Thyroid gland (tissue), 4 donors: ENCODE measurements around the gene RASAL3.

Source experiments
- POLR2A ChIP-seq, 2 donors: fragments of 450-650 bp; IDR thresholded peaks; one replicate each; pipeline ENCODE4 v1.6.1; 2017; ENCODE audit warnings: antibody characterized with exemption in 2 of 2, mild to moderate bottlenecking in 2 of 2, moderate library complexity in 1 of 2
- TF ChIP-seq, protein P1 (sequence below), 6 experiments: fragments of 200-600 bp in 3 of 6; fragments of 450-650 bp in 3 of 6; sonication (generic) in 3 of 6; IDR thresholded peaks; one replicate each; pipeline ENCODE4 v1.5.1; 2016 to 2019; ENCODE audit warnings: antibody characterized with exemption in 6 of 6, mild to moderate bottlenecking in 2 of 6, inconsistent platforms in 1 of 6, moderate library complexity in 1 of 6

DNA sequence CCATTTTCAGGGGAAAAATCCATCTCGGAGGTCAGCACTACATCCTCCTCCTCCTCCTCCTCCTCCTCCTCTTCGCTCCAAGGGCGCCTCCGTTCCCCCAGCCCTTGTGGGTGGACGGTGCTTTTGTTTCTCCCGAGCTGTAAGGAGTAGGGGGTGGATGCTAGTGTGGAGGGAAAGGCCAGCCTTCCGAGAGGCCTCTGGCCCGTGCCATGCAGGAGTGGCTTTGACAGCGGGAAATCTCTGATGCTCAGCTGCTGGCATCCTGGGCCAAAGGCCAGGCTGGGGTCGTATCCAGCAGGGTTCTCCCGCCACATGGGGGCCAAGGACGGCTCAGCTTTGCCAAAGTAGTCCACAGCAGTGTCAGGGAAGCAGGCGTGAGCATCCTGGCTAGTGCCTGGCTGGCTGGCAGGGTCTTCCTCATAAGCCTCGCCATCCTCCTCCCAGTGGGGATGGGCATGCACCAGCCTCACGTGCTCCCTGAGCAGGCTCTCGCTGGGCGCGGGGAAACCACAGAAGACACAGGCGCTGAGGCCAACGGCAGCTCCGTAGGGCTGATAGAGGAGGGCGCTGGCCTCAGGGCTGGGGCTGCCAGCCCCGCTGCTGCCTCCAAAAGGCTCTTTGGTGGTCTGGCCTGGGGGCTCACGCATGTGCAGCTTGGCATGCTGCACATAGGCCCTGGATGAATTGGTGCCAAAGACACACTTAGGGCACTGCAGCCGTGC, 25.1 kb downstream of the RASAL3 start:
- no peak for TF ChIP-seq POLR2A (IDR thresholded peaks at IDR 0.05)
- TF ChIP-seq, protein P1, sequence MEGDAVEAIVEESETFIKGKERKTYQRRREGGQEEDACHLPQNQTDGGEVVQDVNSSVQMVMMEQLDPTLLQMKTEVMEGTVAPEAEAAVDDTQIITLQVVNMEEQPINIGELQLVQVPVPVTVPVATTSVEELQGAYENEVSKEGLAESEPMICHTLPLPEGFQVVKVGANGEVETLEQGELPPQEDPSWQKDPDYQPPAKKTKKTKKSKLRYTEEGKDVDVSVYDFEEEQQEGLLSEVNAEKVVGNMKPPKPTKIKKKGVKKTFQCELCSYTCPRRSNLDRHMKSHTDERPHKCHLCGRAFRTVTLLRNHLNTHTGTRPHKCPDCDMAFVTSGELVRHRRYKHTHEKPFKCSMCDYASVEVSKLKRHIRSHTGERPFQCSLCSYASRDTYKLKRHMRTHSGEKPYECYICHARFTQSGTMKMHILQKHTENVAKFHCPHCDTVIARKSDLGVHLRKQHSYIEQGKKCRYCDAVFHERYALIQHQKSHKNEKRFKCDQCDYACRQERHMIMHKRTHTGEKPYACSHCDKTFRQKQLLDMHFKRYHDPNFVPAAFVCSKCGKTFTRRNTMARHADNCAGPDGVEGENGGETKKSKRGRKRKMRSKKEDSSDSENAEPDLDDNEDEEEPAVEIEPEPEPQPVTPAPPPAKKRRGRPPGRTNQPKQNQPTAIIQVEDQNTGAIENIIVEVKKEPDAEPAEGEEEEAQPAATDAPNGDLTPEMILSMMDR (IDR thresholded peaks at IDR 0.05): no peak
